HG03066 (cell line): ENCODE results near the gene KCNIP4.

Experiments
- ATAC-seq: cut with Tn5 transposase; IDR thresholded peaks from one replicate; pipeline ENCODE4 v1.9.1; 2021; ENCODE audit warnings: low read depth; ENCODE audit not compliant: unreplicated experiment

The KCNIP4 gene

GRCh38 chr4:20901851-20902250 lies 1046.7 kb downstream of the KCNIP4 start:
- ATAC-seq = no peak

- ATAC-seq = no peak
Observed at GRCh38 chr4:20899591-20899990, 1049.0 kb downstream of the KCNIP4 start.

- ATAC-seq = no peak
Observed at GRCh38 chr4:20895988-20896387, 1052.6 kb downstream of the KCNIP4 start.

GRCh38 chr4:20895208-20895607 lies 1053.4 kb downstream of the KCNIP4 start:
- no peak for ATAC-seq

GRCh38 chr4:20890761-20891160 lies 1057.8 kb downstream of the KCNIP4 start:
- no peak for ATAC-seq

GRCh38 chr4:20889901-20890300 lies 1058.7 kb downstream of the KCNIP4 start:
- no peak for ATAC-seq

- ATAC-seq = no peak
Observed at GRCh38 chr4:20883677-20884076, 1064.9 kb downstream of the KCNIP4 start.

GRCh38 chr4:20883231-20883630 lies 1065.3 kb downstream of the KCNIP4 start:
- no peak for ATAC-seq

GRCh38 chr4:20882500-20882899 lies 1066.1 kb downstream of the KCNIP4 start:
- ATAC-seq = no peak

GRCh38 chr4:20881658-20882057 lies 1066.9 kb downstream of the KCNIP4 start:
- no peak for ATAC-seq

GRCh38 chr4:20878806-20879205 lies 1069.8 kb downstream of the KCNIP4 start:
- no peak for ATAC-seq

- ATAC-seq = no peak
Observed at GRCh38 chr4:20870436-20870835, 1078.1 kb downstream of the KCNIP4 start.

- ATAC-seq = no peak
Observed at GRCh38 chr4:20868108-20868507, 1080.5 kb downstream of the KCNIP4 start.

GRCh38 chr4:20860878-20861277 lies 1087.7 kb downstream of the KCNIP4 start:
- no peak for ATAC-seq

GRCh38 chr4:20859097-20859781 lies 1089.3 kb downstream of the KCNIP4 start:
- ATAC-seq = no peak

GRCh38 chr4:20857081-20857480 lies 1091.5 kb downstream of the KCNIP4 start:
- no peak for ATAC-seq

GRCh38 chr4:20847124-20847747 lies 1101.3 kb downstream of the KCNIP4 start:
- no peak for ATAC-seq

GRCh38 chr4:20844311-20844710 lies 1104.3 kb downstream of the KCNIP4 start:
- ATAC-seq = no peak

- ATAC-seq = no peak
Observed at GRCh38 chr4:20840648-20841190, 1107.9 kb downstream of the KCNIP4 start.

GRCh38 chr4:20839957-20840356 lies 1108.6 kb downstream of the KCNIP4 start:
- no peak for ATAC-seq

GRCh38 chr4:20838476-20838875 lies 1110.1 kb downstream of the KCNIP4 start:
- no peak for ATAC-seq

GRCh38 chr4:20832826-20833225 lies 1115.7 kb downstream of the KCNIP4 start:
- no peak for ATAC-seq
